ENCODE data around the gene GNG7.

GRCh38 chr19:2487090-2487489 lies 215.4 kb downstream of the GNG7 start:
- TF ChIP-seq SPI1 (IDR thresholded peaks at IDR 0.05; ENCODE audit: low read depth, low read length) (no peak), POLR2AphosphoS5 (IDR thresholded peaks at IDR 0.05; ENCODE audit: low read depth, low read length) (no peak)

All from GM12891 (cell line).